Transverse colon (tissue), 4 donors: ENCODE results near the gene FYB1.

Source experiments
- EP300 ChIP-seq: sonication (generic); formaldehyde crosslinking; IDR thresholded peaks from one replicate; pipeline ENCODE4 v1.6.1; 2017; ENCODE audit warnings: antibody characterized with exemption, low read depth
- POLR2A ChIP-seq: fragments of 450-650 bp; IDR thresholded peaks from one replicate; pipeline ENCODE4 v1.6.1; 2016; ENCODE audit warnings: antibody characterized with exemption, mild to moderate bottlenecking, moderate library complexity
- POLR2AphosphoS5 ChIP-seq, 3 donors: sonication (generic); formaldehyde crosslinking; IDR thresholded peaks; one replicate each; pipeline ENCODE4 v1.6.1; 2016; ENCODE audit warnings: antibody characterized with exemption in 3 of 3
- TF ChIP-seq, protein P1 (sequence below), 5 experiments: fragments of 200-600 bp in 3 of 5; fragments of 450-650 bp in 2 of 5; sonication (generic) in 3 of 5; IDR thresholded peaks; 1 replicate in 2 of 5; 2 replicates in 3 of 5; pipeline ENCODE4 v1.5.1; 2016 to 2017; ENCODE audit warnings: antibody characterized with exemption in 5 of 5, inconsistent platforms in 3 of 5, mild to moderate bottlenecking in 2 of 5, moderate library complexity in 1 of 5

DNA sequence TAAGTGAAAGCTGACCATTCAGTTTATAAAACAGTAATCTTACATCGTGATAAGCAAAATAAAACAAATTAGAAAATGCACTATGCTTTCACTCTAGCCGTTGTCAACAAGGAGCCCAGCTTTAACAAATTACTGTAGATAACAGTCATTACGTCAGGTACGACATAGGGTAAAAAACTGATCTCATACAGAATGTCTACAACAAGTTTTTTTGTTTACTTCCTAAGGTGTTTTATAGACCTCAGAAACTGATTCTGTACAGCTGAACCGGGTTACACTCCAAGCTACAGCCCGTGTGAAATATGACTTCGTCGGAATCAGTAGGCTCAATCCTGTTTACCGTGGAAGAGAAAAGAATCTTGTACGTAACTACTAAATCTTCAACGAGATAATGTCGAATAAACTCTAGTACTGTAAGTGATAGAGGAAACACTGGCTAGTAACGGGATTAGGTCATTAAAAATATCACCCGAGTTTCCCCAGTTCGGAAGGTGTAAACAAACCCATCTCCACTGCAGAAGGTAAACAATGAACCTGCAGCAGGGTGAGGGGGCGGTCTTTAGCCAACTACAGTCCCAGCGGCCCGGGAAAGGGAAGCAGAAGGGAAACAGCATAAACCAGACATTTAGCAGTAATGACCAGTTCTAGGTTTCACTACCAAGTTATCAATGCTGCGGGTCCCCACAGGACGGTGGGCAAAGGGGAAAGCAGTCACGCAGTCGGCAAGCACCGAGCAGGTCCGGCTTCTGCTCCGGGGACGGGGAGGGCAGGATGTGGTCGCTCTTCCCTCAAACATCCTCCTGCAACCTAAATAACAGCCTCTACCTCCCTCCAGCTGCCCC lies 146.2 kb downstream of the FYB1 start:
- TF ChIP-seq POLR2A (peak; percentile 10), EP300 (no peak), POLR2AphosphoS5 (IDR thresholded peaks at IDR 0.05) (no peak)
- TF ChIP-seq, protein P1, sequence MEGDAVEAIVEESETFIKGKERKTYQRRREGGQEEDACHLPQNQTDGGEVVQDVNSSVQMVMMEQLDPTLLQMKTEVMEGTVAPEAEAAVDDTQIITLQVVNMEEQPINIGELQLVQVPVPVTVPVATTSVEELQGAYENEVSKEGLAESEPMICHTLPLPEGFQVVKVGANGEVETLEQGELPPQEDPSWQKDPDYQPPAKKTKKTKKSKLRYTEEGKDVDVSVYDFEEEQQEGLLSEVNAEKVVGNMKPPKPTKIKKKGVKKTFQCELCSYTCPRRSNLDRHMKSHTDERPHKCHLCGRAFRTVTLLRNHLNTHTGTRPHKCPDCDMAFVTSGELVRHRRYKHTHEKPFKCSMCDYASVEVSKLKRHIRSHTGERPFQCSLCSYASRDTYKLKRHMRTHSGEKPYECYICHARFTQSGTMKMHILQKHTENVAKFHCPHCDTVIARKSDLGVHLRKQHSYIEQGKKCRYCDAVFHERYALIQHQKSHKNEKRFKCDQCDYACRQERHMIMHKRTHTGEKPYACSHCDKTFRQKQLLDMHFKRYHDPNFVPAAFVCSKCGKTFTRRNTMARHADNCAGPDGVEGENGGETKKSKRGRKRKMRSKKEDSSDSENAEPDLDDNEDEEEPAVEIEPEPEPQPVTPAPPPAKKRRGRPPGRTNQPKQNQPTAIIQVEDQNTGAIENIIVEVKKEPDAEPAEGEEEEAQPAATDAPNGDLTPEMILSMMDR (IDR thresholded peaks at IDR 0.05), result no peak
